SU-DHL-6 (cell line): ENCODE data around the gene KRT75.

ENCODE experiments used
- H2AFZ ChIP-seq: fragments of 200-600 bp; sonication (generic); 2 replicates; pipeline ENCODE4 v1.6.1; 2014; ENCODE audit warnings: low read depth, mild to moderate bottlenecking, moderate library complexity, mixed read lengths, antibody characterized with exemption, low read length; ENCODE audit not compliant: severe bottlenecking
- H3F3A ChIP-seq: fragments of 200-600 bp; shearing (Covaris generic); 2 replicates; pipeline ENCODE4 v1.6.0; 2016; ENCODE audit warnings: antibody characterized with exemption, mild to moderate bottlenecking; ENCODE audit not compliant: insufficient read depth
- H3K27ac ChIP-seq: fragments of 200-600 bp; sonication (generic); 2 replicates; pipeline ENCODE4 v1.5.1; 2016; ENCODE audit warnings: low read depth, mild to moderate bottlenecking, low read length, moderate library complexity, mixed read lengths
- H3K27me3 ChIP-seq: fragments of 200-600 bp; sonication (generic), shearing (Covaris generic); 2 replicates; pipeline ENCODE4 v1.6.0; 2014; ENCODE audit warnings: mild to moderate bottlenecking, low read length
- H3K36me3 ChIP-seq: fragments of 200-600 bp; sonication (generic); 2 replicates; pipeline ENCODE4 v1.6.1; 2014; ENCODE audit warnings: mild to moderate bottlenecking, low read length, mixed read lengths
- H3K4me2 ChIP-seq: fragments of 300-600, 200-600 bp; shearing (Covaris generic), sonication (generic); 2 replicates; pipeline ENCODE4 v1.6.0; 2014; ENCODE audit warnings: low read length, low read depth, mild to moderate bottlenecking; ENCODE audit not compliant: poor library complexity, severe bottlenecking
- H3K4me3 ChIP-seq: fragments of 200-600 bp; sonication (generic); 2 replicates; pipeline ENCODE4 v1.5.1; 2014; ENCODE audit warnings: antibody characterized with exemption, low read length, mild to moderate bottlenecking, mixed read lengths; ENCODE audit not compliant: insufficient read depth, poor library complexity, severe bottlenecking
- H3K79me2 ChIP-seq: fragments of 200-600 bp; sonication (generic); 2 replicates; pipeline ENCODE4 v1.6.1; 2014; ENCODE audit warnings: mild to moderate bottlenecking, low read length, moderate library complexity; ENCODE audit not compliant: insufficient read depth
- H3K9ac ChIP-seq: fragments of 200-600 bp; sonication (generic); 2 replicates; pipeline ENCODE4 v1.7.0; 2014; ENCODE audit warnings: mild to moderate bottlenecking, low read length
- H3K9me2 ChIP-seq: fragments of 200-600 bp; sonication (generic); replicated peaks from 2 replicates; pipeline ENCODE4 v1.6.1; 2014; ENCODE audit warnings: low read length; ENCODE audit not compliant: insufficient read depth
- H3K9me3 ChIP-seq: fragments of 200-600 bp; sonication (generic); 2 replicates; pipeline ENCODE4 v1.6.1; 2014; ENCODE audit warnings: low read length, mixed read lengths; ENCODE audit not compliant: insufficient read depth
- H4K20me1 ChIP-seq: fragments of 200-600 bp; sonication (generic); 2 replicates; pipeline ENCODE4 v1.6.1; 2014; ENCODE audit warnings: low read depth, mild to moderate bottlenecking, antibody characterized with exemption, low read length, moderate library complexity, mixed read lengths
- CTCF ChIP-seq: fragments of 200-600 bp; sonication (generic); IDR thresholded peaks from one replicate; pipeline ENCODE4 v1.5.1; 2017; ENCODE audit warnings: antibody characterized with exemption, mild to moderate bottlenecking, low read length, moderate library complexity; ENCODE audit not compliant: insufficient read depth, poor library complexity, severe bottlenecking
- EZH2phosphoT487 ChIP-seq: fragments of 200-600 bp; sonication (generic), shearing (Covaris generic); conservative IDR thresholded peaks from 2 replicates; pipeline ENCODE4 v1.6.1; 2018; ENCODE audit warnings: mild to moderate bottlenecking, antibody characterized with exemption, low read length, moderate library complexity, mixed read lengths

Gene KRT75

GRCh38 chr12:52405922-52406385, 28.2 kb downstream of the KRT75 start, which contains the start of gene KRT82:
Gene KRT82, minus strand, starts transcription at chr12:52406335. Its CDS starts 58 bp downstream, at chr12:52406277.
- TF ChIP-seq CTCF, result no peak
- TF ChIP-seq EZH2phosphoT487, result no peak
- H3K79me2 ChIP-seq, result no peaks in the 10 kb centered on the region
- H3K4me2 ChIP-seq, result no peak within 1 kb of the TSS
- H3K36me3 ChIP-seq, result no peaks in the 10 kb centered on the region
- no peaks in the 10 kb centered on the region for H3K27me3 ChIP-seq
- no peak within 1 kb of the TSS for H3K9ac ChIP-seq
- no peak within 1 kb of the TSS for H2AFZ ChIP-seq
- no peak within 1 kb of the TSS for H3K4me3 ChIP-seq
- H3K9me3 ChIP-seq, result no peaks in the 10 kb centered on the region
- H3K27ac ChIP-seq, result no peak within 1 kb of the TSS
- H4K20me1 ChIP-seq, result no peaks in the 10 kb centered on the region
- no peaks in the 10 kb centered on the region for H3F3A ChIP-seq
- H3K9me2 ChIP-seq, result no peaks in the 10 kb centered on the region

- no peak overlapping the region for H3K9ac ChIP-seq
- no peaks in the 10 kb centered on the region for H3K79me2 ChIP-seq
- no peaks in the 10 kb centered on the region for H3K27me3 ChIP-seq
- H4K20me1 ChIP-seq, result no peaks in the 10 kb centered on the region
- H3K27ac ChIP-seq, result no peak overlapping the region
- H3K9me3 ChIP-seq, result no peaks in the 10 kb centered on the region
- H3F3A ChIP-seq, result no peaks in the 10 kb centered on the region
- H3K36me3 ChIP-seq, result no peaks in the 10 kb centered on the region
- TF ChIP-seq CTCF, result no peak
- TF ChIP-seq EZH2phosphoT487, result no peak
- H3K4me3 ChIP-seq, result no peak overlapping the region
- no peak overlapping the region for H2AFZ ChIP-seq
- H3K9me2 ChIP-seq, result no peaks in the 10 kb centered on the region
- no peak overlapping the region for H3K4me2 ChIP-seq
These were observed 29.2 kb downstream of the KRT75 start for GRCh38 chr12:52404951-52405350.

- no peaks in the 10 kb centered on the region for H3K27me3 ChIP-seq
- TF ChIP-seq EZH2phosphoT487 (no peak), CTCF (no peak)
- no peak overlapping the region for H3K4me3 ChIP-seq
These were observed 30.6 kb downstream of the KRT75 start for GRCh38 chr12:52403561-52403960.

More at GRCh38 chr12:52403561-52403960, 30.6 kb downstream of the KRT75 start:
- no peaks in the 10 kb centered on the region for H3K36me3 ChIP-seq
- H3K9me3 ChIP-seq, result no peaks in the 10 kb centered on the region
- H3F3A ChIP-seq, result no peaks in the 10 kb centered on the region
- no peak overlapping the region for H3K9ac ChIP-seq
- no peak overlapping the region for H3K27ac ChIP-seq
- H3K4me2 ChIP-seq, result no peak overlapping the region
- no peak overlapping the region for H2AFZ ChIP-seq
- no peaks in the 10 kb centered on the region for H3K79me2 ChIP-seq
- H3K9me2 ChIP-seq, result no peaks in the 10 kb centered on the region
- H4K20me1 ChIP-seq, result no peaks in the 10 kb centered on the region
